Bronchial epithelial cell (primary cell): ENCODE results near the gene ACBD6. TPM values are rescaled to one million over a fixed set of nuclear protein-coding genes. Genes with fewer than 3 reads are reported as not detected.

ENCODE experiments used
- DNase-seq: peaks from one replicate; pipeline ENCODE4 v3.0.0-alpha.2; 2010; ENCODE audit warnings: low read depth
- FAIRE-seq: peaks from 2 replicates; lab custom pipeline; 2011; peaks lifted over from hg19 to GRCh38; lab: Jason Lieb, UNC
- H3K27me3 ChIP-seq: 2 replicates; pipeline ENCODE4 v1.5.1; 2011; ENCODE audit warnings: low read length; ENCODE audit not compliant: control insufficient read depth, insufficient read depth
- H3K36me3 ChIP-seq: 2 replicates; pipeline ENCODE4 v1.5.1; 2011; ENCODE audit warnings: low read length; ENCODE audit not compliant: control insufficient read depth, insufficient read depth
- H3K4me3 ChIP-seq: 2 replicates; pipeline ENCODE4 v1.5.1; 2011; ENCODE audit warnings: mild to moderate bottlenecking, low read depth, low read length, control low read depth
- CTCF ChIP-seq: IDR thresholded peaks from 2 replicates; pipeline ENCODE4 v1.5.1; 2011; ENCODE audit warnings: mild to moderate bottlenecking, moderate library complexity, low read length, control low read depth, inconsistent platforms; ENCODE audit not compliant: insufficient read depth, severe bottlenecking
- total RNA-seq: library from RNA; depleted of rRNA; stranded (reverse); fragments of >200 nt; gene quantifications from 2 replicates; pipeline ENCODE4 v1.2.1, GENCODE V29; 2014

The ACBD6 gene
- total RNA-seq, 1 donor from 2014 or later = 118 TPM

- no peaks in the 10 kb centered on the region for H3K27me3 ChIP-seq
- FAIRE-seq (no peak), DNase-seq (no peak)
- no peaks in the 10 kb centered on the region for H3K36me3 ChIP-seq
- H3K4me3 ChIP-seq = no peak overlapping the region
- no peak for TF ChIP-seq CTCF
Observed at GRCh38 chr1:180255536-180256340, 246.6 kb downstream of the ACBD6 start.

GRCh38 chr1:180254854-180255253 is 247.5 kb downstream of the ACBD6 start:
- no peak for TF ChIP-seq CTCF
- Histone ChIP-seq H3K27me3 (no peaks in the 10 kb centered on the region), H3K36me3 (no peaks in the 10 kb centered on the region), H3K4me3 (no peak overlapping the region)
- FAIRE-seq (no peak), DNase-seq (no peak)

- Histone ChIP-seq H3K36me3 (no peaks in the 10 kb centered on the region), H3K4me3 (no peak overlapping the region), H3K27me3 (no peaks in the 10 kb centered on the region)
- DNase-seq (no peak), FAIRE-seq (no peak)
- TF ChIP-seq CTCF = no peak
Observed at GRCh38 chr1:180254496-180254819, 247.9 kb downstream of the ACBD6 start.

GRCh38 chr1:180253585-180254495 is 248.5 kb downstream of the ACBD6 start:
- DNase-seq (no peak), FAIRE-seq (no peak)
- Histone ChIP-seq H3K36me3 (no peaks in the 10 kb centered on the region), H3K27me3 (no peaks in the 10 kb centered on the region), H3K4me3 (no peak overlapping the region)
- no peak for TF ChIP-seq CTCF

- DNase-seq (peak; percentile 48), FAIRE-seq (peak; percentile 47)
- H3K4me3 ChIP-seq = no peak overlapping the region
- H3K27me3 ChIP-seq = no peaks in the 10 kb centered on the region
- H3K36me3 ChIP-seq = no peaks in the 10 kb centered on the region
- TF ChIP-seq CTCF = peak; percentile 89
Observed at GRCh38 chr1:180252638-180253536, 249.5 kb downstream of the ACBD6 start.
